Measurements from ENCODE around the gene CENPM.

The CENPM gene

GRCh38 chr22:41912338-41913039 lies 34.5 kb downstream of the CENPM start:
- DNase-seq = no peak

GRCh38 chr22:41911001-41911611 lies 35.8 kb downstream of the CENPM start:
- DNase-seq = no peak

GRCh38 chr22:41910050-41911000 lies 36.6 kb downstream of the CENPM start:
- no peak for DNase-seq

GRCh38 chr22:41909310-41910049 lies 37.5 kb downstream of the CENPM start:
- no peak for DNase-seq

GRCh38 chr22:41908411-41909309 lies 38.3 kb downstream of the CENPM start:
- DNase-seq = no peak

- no peak for DNase-seq
Observed at GRCh38 chr22:41907436-41908401, 39.2 kb downstream of the CENPM start.

- DNase-seq = no peak
Observed at GRCh38 chr22:41906822-41907221, 40.1 kb downstream of the CENPM start.

GRCh38 chr22:41905411-41906202 lies 41.3 kb downstream of the CENPM start:
- DNase-seq = no peak

GRCh38 chr22:41904450-41905410 lies 42.2 kb downstream of the CENPM start:
- DNase-seq = no peak

- no peak for DNase-seq
Observed at GRCh38 chr22:41902932-41903421, 44.0 kb downstream of the CENPM start.

GRCh38 chr22:41902016-41902415 lies 44.9 kb downstream of the CENPM start:
- DNase-seq = no peak

- no peak for DNase-seq
Observed at GRCh38 chr22:41900652-41901312, 46.2 kb downstream of the CENPM start.

GRCh38 chr22:41899992-41900651 lies 46.8 kb downstream of the CENPM start:
- no peak for DNase-seq

- no peak for DNase-seq
Observed at GRCh38 chr22:41899110-41899509, 47.8 kb downstream of the CENPM start.

- DNase-seq = no peak
Observed at GRCh38 chr22:41898645-41899044, 48.3 kb downstream of the CENPM start.

- DNase-seq = no peak
Observed at GRCh38 chr22:41893591-41894375, 53.2 kb downstream of the CENPM start.
